HL-60/S4 treated with phorbol 12-myristate 13-acetate at 8.2 ng/mL for 4 days and 3 days (cell line): ENCODE results near the gene GEMIN2.
"Not testable (repeated sequence)": the region's sequence is repeated elsewhere in the genome, so short reads cannot be mapped to it uniquely, and the experiment has no call there.

Source experiments
- in situ Hi-C: fragments of 300-500 bp; cut with MboI; formaldehyde crosslinking; loops from 2 replicates; pipeline ENCODE4 v1.15.0; 2022; ENCODE audit warnings: low sequenced_read_pairs

Gene GEMIN2

GRCh38 chr14:39109893-39110715, 4.0 kb upstream of the GEMIN2 start:
- in situ Hi-C loops: no loop called here

- in situ Hi-C loops: no loop called here
Measured at GRCh38 chr14:39113685-39114072, 444 bp upstream of the GEMIN2 start.

- in situ Hi-C loops: no loop called here
Measured at GRCh38 chr14:39122330-39123138, 8.4 kb downstream of the GEMIN2 start.

GRCh38 chr14:39137835-39138234, 23.7 kb downstream of the GEMIN2 start:
- in situ Hi-C loops: not testable (repeated sequence)

GRCh38 chr14:39138440-39138839, 24.3 kb downstream of the GEMIN2 start:
- in situ Hi-C loops: no loop called here

GRCh38 chr14:39140170-39140569, 26.0 kb downstream of the GEMIN2 start:
- in situ Hi-C loops: no loop called here

- in situ Hi-C loops: not testable (repeated sequence)
Measured at GRCh38 chr14:39141623-39142022, 27.5 kb downstream of the GEMIN2 start.

- in situ Hi-C loops: not testable (repeated sequence)
Measured at GRCh38 chr14:39143226-39143625, 29.1 kb downstream of the GEMIN2 start.

- in situ Hi-C loops: no loop called here
Measured at GRCh38 chr14:39145266-39145966, 31.3 kb downstream of the GEMIN2 start.

- in situ Hi-C loops: no loop called here
Measured at GRCh38 chr14:39154594-39155189, 40.6 kb downstream of the GEMIN2 start.

- in situ Hi-C loops: no loop called here
Measured at GRCh38 chr14:39157491-39157890, 43.4 kb downstream of the GEMIN2 start.

GRCh38 chr14:39158222-39158858, 44.2 kb downstream of the GEMIN2 start:
- in situ Hi-C loops: no loop called here

GRCh38 chr14:39160494-39160893, 46.4 kb downstream of the GEMIN2 start:
- in situ Hi-C loops: no loop called here

- in situ Hi-C loops: not testable (repeated sequence)
Measured at GRCh38 chr14:39167797-39168320, 53.7 kb downstream of the GEMIN2 start.

- in situ Hi-C loops: no loop called here
Measured at GRCh38 chr14:39168591-39168990, 54.5 kb downstream of the GEMIN2 start.

- in situ Hi-C loops: no loop called here
Measured at GRCh38 chr14:39169541-39169900, 55.4 kb downstream of the GEMIN2 start.

GRCh38 chr14:39173198-39173597, 59.1 kb downstream of the GEMIN2 start:
- in situ Hi-C loops: no loop called here

GRCh38 chr14:39174560-39175444, 60.7 kb downstream of the GEMIN2 start, which contains the start of gene PNN:
PNN (plus strand) TSS chr14:39175254; CDS start chr14:39175280, 26 bp downstream.
- in situ Hi-C loops: no loop called here
